HL-60 (cell line): ENCODE measurements around the gene TAPT1.
A peak's percentile ranks its signal among the peaks of the same experiment; 100 is the strongest.

Experiments used
- DNase-seq, 2 experiments: peaks; one replicate each; pipeline ENCODE4 v3.0.0-alpha.2; 2010 to 2020; ENCODE audit warnings: low read depth in 1 of 2, low spot score in 1 of 2
- H3K27ac ChIP-seq: fragments of 250-450 bp; sonication (Bioruptor Pico); replicated peaks from 2 replicates; pipeline ENCODE4 v1.5.1; 2020; ENCODE audit warnings: mild to moderate bottlenecking, moderate library complexity
- H3K27me3 ChIP-seq: fragments of 250-450 bp; sonication (Bioruptor Pico); 2 replicates; pipeline ENCODE4 v1.5.1; 2021; ENCODE audit warnings: mild to moderate bottlenecking, moderate library complexity; ENCODE audit not compliant: insufficient read depth, poor library complexity, severe bottlenecking
- H3K4me3 ChIP-seq: replicated peaks from 2 replicates; pipeline ENCODE4 v1.5.1; 2011; ENCODE audit warnings: mild to moderate bottlenecking, control low read depth, low read length; ENCODE audit not compliant: insufficient read depth
- CTCF ChIP-seq: IDR thresholded peaks from one replicate; pipeline ENCODE4 v1.5.1; 2011; ENCODE audit warnings: low read length, control low read depth, inconsistent platforms; ENCODE audit not compliant: insufficient read depth
- GABPA ChIP-seq: IDR thresholded peaks from 2 replicates; pipeline ENCODE4 v1.6.1; 2012; ENCODE audit warnings: low read depth
- POLR2AphosphoS5 ChIP-seq: IDR thresholded peaks from 2 replicates; pipeline ENCODE4 v1.6.1; 2012; ENCODE audit warnings: low read depth
- REST ChIP-seq: IDR thresholded peaks from 2 replicates; pipeline ENCODE4 v1.6.1; 2012; ENCODE audit warnings: low read depth; ENCODE audit not compliant: insufficient replicate concordance
- SPI1 ChIP-seq: IDR thresholded peaks from 2 replicates; pipeline ENCODE4 v1.6.1; 2012; ENCODE audit warnings: low read depth, mild to moderate bottlenecking, borderline replicate concordance

Gene TAPT1

GRCh38 chr4:16265820-16266219 is 39.5 kb upstream of the TAPT1 start:
- TF ChIP-seq GABPA (no peak), REST (no peak), POLR2AphosphoS5 (no peak), CTCF (no peak), SPI1 (no peak)

GRCh38 chr4:16264798-16265197 is 38.5 kb upstream of the TAPT1 start:
- Histone ChIP-seq H3K4me3 (no peak overlapping the region), H3K27ac (no peak overlapping the region), H3K27me3 (no peaks in the 10 kb centered on the region)
- DNase-seq, result peak in 1 of 2 experiments; percentile 11
- no peak for TF ChIP-seq REST
- no peak for TF ChIP-seq SPI1
- no peak for TF ChIP-seq GABPA
- TF ChIP-seq CTCF, result peak; percentile 34
- TF ChIP-seq POLR2AphosphoS5, result no peak

More at GRCh38 chr4:16265820-16266219, 39.5 kb upstream of the TAPT1 start:
- Histone ChIP-seq H3K27me3 (no peaks in the 10 kb centered on the region), H3K4me3 (no peak overlapping the region), H3K27ac (no peak overlapping the region)
- no peak for DNase-seq

GRCh38 chr4:16263056-16263455 is 36.8 kb upstream of the TAPT1 start:
- Histone ChIP-seq H3K27ac (no peak overlapping the region), H3K4me3 (no peak overlapping the region), H3K27me3 (no peaks in the 10 kb centered on the region)
- TF ChIP-seq GABPA (no peak), POLR2AphosphoS5 (no peak), CTCF (no peak)
- DNase-seq, result no peak

GRCh38 chr4:16262188-16262587 is 35.9 kb upstream of the TAPT1 start:
- no peak for DNase-seq
- Histone ChIP-seq H3K27me3 (no peaks in the 10 kb centered on the region), H3K4me3 (no peak overlapping the region), H3K27ac (no peak overlapping the region)
- TF ChIP-seq CTCF, result no peak
- no peak for TF ChIP-seq SPI1
- no peak for TF ChIP-seq GABPA
- TF ChIP-seq POLR2AphosphoS5, result no peak
- TF ChIP-seq REST, result no peak
